ENCODE measurements around the gene DAO. TPM values are rescaled to one million over a fixed set of nuclear protein-coding genes. Genes with fewer than 3 reads are reported as not detected.
"Not testable (repeated sequence)": the region's sequence is repeated elsewhere in the genome, so short reads cannot be mapped to it uniquely, and the experiment has no call there.

DAO gene
- total RNA-seq, 4 donors from 2014 or later, result not detected

GRCh38 chr12:108857158-108857407 lies 22.8 kb upstream of the DAO start:
- Histone ChIP-seq H3K4me1 (peaks cover 0 to 62% (median 40%) of the 10 kb centered on the region in 4 donors), H3K9me3 (no peaks in the 10 kb centered on the region), H3K4me3 (peak overlapping the region; percentile 74 to 83 (median 76)), H3K27ac (peak overlapping the region; percentile 72 to 95 (median 92)), H3K36me3 (no peaks in the 10 kb centered on the region), H3K27me3 (no peaks in the 10 kb centered on the region)
- TF ChIP-seq EP300 (IDR thresholded peaks at IDR 0.05) (no peak), POLR2A (IDR thresholded peaks at IDR 0.05) (no peak), CTCF (IDR thresholded peaks at IDR 0.05) (no peak)
- 0 to 2% methylated on average over 4 to 10 of the region's 30 CpGs for WGBS, 2 donors
- no peak for DNase-seq (ENCODE audit: low spot score in 2 of 2)

- Histone ChIP-seq H3K4me1 (peaks cover 0 to 48% (median 30%) of the 10 kb centered on the region in 4 donors), H3K27ac (peak overlapping the region; percentile 73 to 95 (median 90)), H3K36me3 (no peaks in the 10 kb centered on the region), H3K27me3 (no peaks in the 10 kb centered on the region), H3K9me3 (peaks cover 0 to 5% (median 0%) of the 10 kb centered on the region in 4 donors), H3K4me3 (peak overlapping the region; percentile 54 to 83 (median 74))
- TF ChIP-seq CTCF (IDR thresholded peaks at IDR 0.05), result no peak
- no peak for TF ChIP-seq POLR2A (IDR thresholded peaks at IDR 0.05)
- TF ChIP-seq EP300 (IDR thresholded peaks at IDR 0.05), result no peak
- 1 to 4% methylated on average over 18 of the region's 18 CpGs for WGBS, 2 donors
- DNase-seq (ENCODE audit: low spot score in 2 of 2), result peak in 1 of 2 donors; percentile 21
These were observed 21.4 kb upstream of the DAO start for GRCh38 chr12:108858311-108859074.

GRCh38 chr12:108859141-108859922 lies 20.6 kb upstream of the DAO start:
- H3K36me3 ChIP-seq; H3K4me3 ChIP-seq; DNase-seq (ENCODE audit: low spot score in 2 of 2); H3K27me3 ChIP-seq; H3K9me3 ChIP-seq: not testable (repeated sequence)
- Histone ChIP-seq H3K4me1 (peaks cover 0 to 40% (median 23%) of the 10 kb centered on the region in 4 donors), H3K27ac (peak overlapping the region in 3 of 4 donors; percentile 88 to 95 (median 93))
- WGBS, 2 donors, result 49 to 55% methylated on average over 6 of the region's 6 CpGs

GRCh38 chr12:108859923-108860291 lies 20.0 kb upstream of the DAO start:
- Histone ChIP-seq H3K4me3 (no peak overlapping the region), H3K27me3 (no peaks in the 10 kb centered on the region)
- WGBS, 2 donors, result 54 to 74% methylated on average over 1 of the region's 1 CpG

GRCh38 chr12:108860443-108860842 lies 19.4 kb upstream of the DAO start:
- Histone ChIP-seq H3K4me1 (peaks cover 0 to 28% (median 18%) of the 10 kb centered on the region in 4 donors), H3K27ac (peak overlapping the region in 2 of 4 donors; percentile 38 to 53), H3K27me3 (no peaks in the 10 kb centered on the region), H3K36me3 (no peaks in the 10 kb centered on the region), H3K4me3 (no peak overlapping the region), H3K9me3 (peaks cover 0 to 6% (median 0%) of the 10 kb centered on the region in 4 donors)
- no peak for DNase-seq (ENCODE audit: low spot score in 2 of 2)
- WGBS, 2 donors, result 63 to 69% methylated on average over 6 of the region's 6 CpGs
- TF ChIP-seq EP300 (IDR thresholded peaks at IDR 0.05) (no peak), POLR2A (IDR thresholded peaks at IDR 0.05) (no peak), CTCF (IDR thresholded peaks at IDR 0.05) (no peak)

More at GRCh38 chr12:108859923-108860291, 20.0 kb upstream of the DAO start:
- DNase-seq (ENCODE audit: low spot score in 2 of 2), result no peak
- Histone ChIP-seq H3K36me3 (no peaks in the 10 kb centered on the region), H3K9me3 (peaks cover 0 to 6% (median 0%) of the 10 kb centered on the region in 4 donors), H3K4me1 (peaks cover 0 to 34% (median 21%) of the 10 kb centered on the region in 4 donors), H3K27ac (peak overlapping the region in 2 of 4 donors; percentile 38 to 53)
- no peak for TF ChIP-seq EP300 (IDR thresholded peaks at IDR 0.05)
- no peak for TF ChIP-seq POLR2A (IDR thresholded peaks at IDR 0.05)
- TF ChIP-seq CTCF (IDR thresholded peaks at IDR 0.05), result no peak
